Right lobe of liver (tissue), 4 donors: ENCODE measurements around the gene SIX2.

Source experiments
- CTCF ChIP-seq, 4 donors: fragments of 200-600 bp in 3 of 4; fragments of 450-650 bp in 1 of 4; IDR thresholded peaks; one replicate each; pipeline versions ENCODE4 v1.5.1 to v1.8.0; 2016 to 2022; ENCODE audit warnings: antibody characterized with exemption in 4 of 4, mild to moderate bottlenecking in 2 of 4
- POLR2A ChIP-seq: fragments of 450-650 bp; IDR thresholded peaks from one replicate; pipeline ENCODE4 v1.6.1; 2017; ENCODE audit warnings: antibody characterized with exemption, mild to moderate bottlenecking
- donor health status: DM: no; HTN: no; CAD: no.
- donor health status: DM: no; HTN: no; CAD: no.
- donor health status: DM: no; HTN: yes; CAD: no.

- TF ChIP-seq CTCF (IDR thresholded peaks at IDR 0.05) (no peak), POLR2A (no peak)
Measured at GRCh38 chr2:44980751-44981713, 28.2 kb downstream of the SIX2 start.
